ENCODE measurements around the gene MCCD1.
"Not testable (repeated sequence)": the region's sequence is repeated elsewhere in the genome, so short reads cannot be mapped to it uniquely, and the experiment has no call there.

Gene MCCD1

GRCh38 chr6:31485055-31485454 is 43.7 kb upstream of the MCCD1 start:
- no peak for DNase-seq (ENCODE audit: low read depth)
- H3K4me3 ChIP-seq (ENCODE audit: low read depth, low read length): no peak overlapping the region
- TF ChIP-seq POLR2A (IDR thresholded peaks at IDR 0.05; ENCODE audit: extremely low read depth, insufficient read length): no peak
- no peak for TF ChIP-seq MAX (IDR thresholded peaks at IDR 0.05; ENCODE audit: low read depth, low read length)
- no peak for TF ChIP-seq CTCF (IDR thresholded peaks at IDR 0.05; ENCODE audit: low read depth, low read length)
- TF ChIP-seq MYC (IDR thresholded peaks at IDR 0.05; ENCODE audit: low read depth, low read length): no peak

- DNase-seq (ENCODE audit: low read depth); H3K4me3 ChIP-seq (ENCODE audit: low read depth, low read length): not testable (repeated sequence)
Measured at GRCh38 chr6:31486065-31486837, 42.5 kb upstream of the MCCD1 start.

GRCh38 chr6:31487674-31488073 is 41.1 kb upstream of the MCCD1 start:
- not testable (repeated sequence) for H3K4me3 ChIP-seq (ENCODE audit: low read depth, low read length); DNase-seq (ENCODE audit: low read depth)

- no peak for DNase-seq (ENCODE audit: low read depth)
- TF ChIP-seq MYC (IDR thresholded peaks at IDR 0.05; ENCODE audit: low read depth, low read length) (no peak), MAX (IDR thresholded peaks at IDR 0.05; ENCODE audit: low read depth, low read length) (no peak), POLR2A (IDR thresholded peaks at IDR 0.05; ENCODE audit: extremely low read depth, insufficient read length) (no peak), CTCF (IDR thresholded peaks at IDR 0.05; ENCODE audit: low read depth, low read length) (no peak)
- no peak overlapping the region for H3K4me3 ChIP-seq (ENCODE audit: low read depth, low read length)
Measured at GRCh38 chr6:31489086-31489485, 39.7 kb upstream of the MCCD1 start.

GRCh38 chr6:31490115-31490873 is 38.5 kb upstream of the MCCD1 start:
- no peak for DNase-seq (ENCODE audit: low read depth)
- H3K4me3 ChIP-seq (ENCODE audit: low read depth, low read length): no peak overlapping the region
- TF ChIP-seq CTCF (IDR thresholded peaks at IDR 0.05; ENCODE audit: low read depth, low read length): no peak
- no peak for TF ChIP-seq MAX (IDR thresholded peaks at IDR 0.05; ENCODE audit: low read depth, low read length)
- no peak for TF ChIP-seq MYC (IDR thresholded peaks at IDR 0.05; ENCODE audit: low read depth, low read length)
- TF ChIP-seq POLR2A (IDR thresholded peaks at IDR 0.05; ENCODE audit: extremely low read depth, insufficient read length): no peak

GRCh38 chr6:31493550-31493874 is 35.2 kb upstream of the MCCD1 start:
- DNase-seq (ENCODE audit: low read depth): not testable (repeated sequence)
- peak overlapping the region; percentile 70 for H3K4me3 ChIP-seq (ENCODE audit: low read depth, low read length)

- TF ChIP-seq MYC (IDR thresholded peaks at IDR 0.05; ENCODE audit: low read depth, low read length): no peak
- TF ChIP-seq CTCF (IDR thresholded peaks at IDR 0.05; ENCODE audit: low read depth, low read length): peak; percentile 98
- TF ChIP-seq MAX (IDR thresholded peaks at IDR 0.05; ENCODE audit: low read depth, low read length): peak; percentile 51; the same call in 1 of the 2 replicates
- TF ChIP-seq POLR2A (IDR thresholded peaks at IDR 0.05; ENCODE audit: extremely low read depth, insufficient read length): peak; percentile 28
- peak; percentile 93 for DNase-seq (ENCODE audit: low read depth)
- H3K4me3 ChIP-seq (ENCODE audit: low read depth, low read length): peak overlapping the region; percentile 70
Measured at GRCh38 chr6:31493875-31494694, 34.7 kb upstream of the MCCD1 start.

All from NB4 (cell line).